ENCODE results near the gene ATP10A. TPM values are rescaled to one million over a fixed set of nuclear protein-coding genes. Genes with fewer than 3 reads are reported as not detected.

ATP10A gene
- polyA plus RNA-seq, 1 donor from 2014 or later = not detected

DNA sequence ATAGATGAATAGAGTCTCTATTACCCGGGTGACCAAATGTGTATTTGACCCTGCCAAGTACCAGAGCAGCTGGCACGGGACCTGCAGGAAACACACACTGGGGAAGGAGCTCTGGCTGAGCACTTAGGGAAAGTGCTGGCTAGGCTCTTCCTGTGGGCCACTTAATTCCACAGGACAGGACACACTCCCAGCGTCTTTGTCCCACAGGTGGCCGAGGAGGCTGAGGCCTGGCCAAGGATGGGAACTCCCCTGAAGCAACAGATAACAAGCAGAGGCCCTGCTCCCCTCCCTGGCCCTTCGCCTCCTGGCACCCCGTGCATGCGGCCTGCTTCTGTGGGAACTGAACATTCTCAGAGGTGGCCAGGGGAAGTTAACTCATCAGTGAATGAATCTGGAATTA lies 180.8 kb downstream of the ATP10A start:
- no peaks in the 10 kb centered on the region for H3K36me3 ChIP-seq (ENCODE audit: insufficient read depth, low read length)
- H3K4me2 ChIP-seq (ENCODE audit: low read length) = no peak overlapping the region
- no peaks in the 10 kb centered on the region for H3K79me2 ChIP-seq (replicated peaks; ENCODE audit: insufficient read depth, low read length)
- H2AFZ ChIP-seq (ENCODE audit: low read depth, low read length) = no peak overlapping the region
- H3K4me3 ChIP-seq (ENCODE audit: low read length) = no peak overlapping the region
- no peak overlapping the region for H3K9ac ChIP-seq (ENCODE audit: low read length)
- TF ChIP-seq SMC3 (conservative IDR thresholded peaks at IDR 0.05; ENCODE audit: poor library complexity) (no peak), EZH2 (IDR thresholded peaks at IDR 0.05; ENCODE audit: borderline replicate concordance, insufficient read depth, low read length, poor library complexity, severe bottlenecking) (no peak)
- TF ChIP-seq, protein P1, sequence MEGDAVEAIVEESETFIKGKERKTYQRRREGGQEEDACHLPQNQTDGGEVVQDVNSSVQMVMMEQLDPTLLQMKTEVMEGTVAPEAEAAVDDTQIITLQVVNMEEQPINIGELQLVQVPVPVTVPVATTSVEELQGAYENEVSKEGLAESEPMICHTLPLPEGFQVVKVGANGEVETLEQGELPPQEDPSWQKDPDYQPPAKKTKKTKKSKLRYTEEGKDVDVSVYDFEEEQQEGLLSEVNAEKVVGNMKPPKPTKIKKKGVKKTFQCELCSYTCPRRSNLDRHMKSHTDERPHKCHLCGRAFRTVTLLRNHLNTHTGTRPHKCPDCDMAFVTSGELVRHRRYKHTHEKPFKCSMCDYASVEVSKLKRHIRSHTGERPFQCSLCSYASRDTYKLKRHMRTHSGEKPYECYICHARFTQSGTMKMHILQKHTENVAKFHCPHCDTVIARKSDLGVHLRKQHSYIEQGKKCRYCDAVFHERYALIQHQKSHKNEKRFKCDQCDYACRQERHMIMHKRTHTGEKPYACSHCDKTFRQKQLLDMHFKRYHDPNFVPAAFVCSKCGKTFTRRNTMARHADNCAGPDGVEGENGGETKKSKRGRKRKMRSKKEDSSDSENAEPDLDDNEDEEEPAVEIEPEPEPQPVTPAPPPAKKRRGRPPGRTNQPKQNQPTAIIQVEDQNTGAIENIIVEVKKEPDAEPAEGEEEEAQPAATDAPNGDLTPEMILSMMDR (IDR thresholded peaks at IDR 0.05; ENCODE audit: poor library complexity, severe bottlenecking) = no peak
- H3K27me3 ChIP-seq (ENCODE audit: insufficient read depth, low read depth, low read length) = no peaks in the 10 kb centered on the region
- no peaks in the 10 kb centered on the region for H3F3A ChIP-seq (ENCODE audit: insufficient read depth, low read length, poor library complexity, severe bottlenecking)
- no peak overlapping the region for H3K27ac ChIP-seq (ENCODE audit: low read length)
- no peaks in the 10 kb centered on the region for H4K20me1 ChIP-seq (ENCODE audit: insufficient read depth)
- no peaks in the 10 kb centered on the region for H3K9me3 ChIP-seq (ENCODE audit: low read length)
- no peaks in the 10 kb centered on the region for H3K9me2 ChIP-seq (ENCODE audit: insufficient read depth, low read length)

DNA sequence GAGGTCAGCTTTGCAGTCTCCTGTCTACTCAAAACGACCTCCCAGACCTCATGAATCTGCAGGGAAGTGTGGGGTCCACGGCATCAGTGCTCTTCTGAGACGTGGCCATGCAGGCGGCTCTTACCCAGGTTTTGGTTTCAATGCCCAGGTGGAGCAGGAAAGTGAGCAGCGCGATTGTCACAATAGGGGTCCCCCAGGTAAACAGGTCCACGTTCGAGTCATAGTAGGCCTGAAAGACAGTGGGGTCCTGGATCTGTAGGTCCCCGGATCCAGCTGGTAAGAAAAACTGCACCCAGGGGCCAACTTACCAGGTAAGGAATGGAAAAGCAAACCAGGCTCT lies 182.5 kb downstream of the ATP10A start:
- no peak overlapping the region for H3K27ac ChIP-seq (ENCODE audit: low read length)
- TF ChIP-seq POLR2AphosphoS5 (IDR thresholded peaks at IDR 0.05) (no peak), EP300 (conservative IDR thresholded peaks at IDR 0.05; ENCODE audit: poor library complexity, severe bottlenecking) (no peak), RAD21 (conservative IDR thresholded peaks at IDR 0.05) (no peak), MXI1 (conservative IDR thresholded peaks at IDR 0.05; ENCODE audit: poor library complexity, severe bottlenecking) (no peak), SMC3 (conservative IDR thresholded peaks at IDR 0.05; ENCODE audit: poor library complexity) (no peak), TAF1 (IDR thresholded peaks at IDR 0.05; ENCODE audit: low read depth) (no peak), EZH2 (IDR thresholded peaks at IDR 0.05; ENCODE audit: borderline replicate concordance, insufficient read depth, low read length, poor library complexity, severe bottlenecking) (no peak)
- TF ChIP-seq, protein P1 (IDR thresholded peaks at IDR 0.05; ENCODE audit: poor library complexity, severe bottlenecking) = no peak
- TF ChIP-seq, protein P2, sequence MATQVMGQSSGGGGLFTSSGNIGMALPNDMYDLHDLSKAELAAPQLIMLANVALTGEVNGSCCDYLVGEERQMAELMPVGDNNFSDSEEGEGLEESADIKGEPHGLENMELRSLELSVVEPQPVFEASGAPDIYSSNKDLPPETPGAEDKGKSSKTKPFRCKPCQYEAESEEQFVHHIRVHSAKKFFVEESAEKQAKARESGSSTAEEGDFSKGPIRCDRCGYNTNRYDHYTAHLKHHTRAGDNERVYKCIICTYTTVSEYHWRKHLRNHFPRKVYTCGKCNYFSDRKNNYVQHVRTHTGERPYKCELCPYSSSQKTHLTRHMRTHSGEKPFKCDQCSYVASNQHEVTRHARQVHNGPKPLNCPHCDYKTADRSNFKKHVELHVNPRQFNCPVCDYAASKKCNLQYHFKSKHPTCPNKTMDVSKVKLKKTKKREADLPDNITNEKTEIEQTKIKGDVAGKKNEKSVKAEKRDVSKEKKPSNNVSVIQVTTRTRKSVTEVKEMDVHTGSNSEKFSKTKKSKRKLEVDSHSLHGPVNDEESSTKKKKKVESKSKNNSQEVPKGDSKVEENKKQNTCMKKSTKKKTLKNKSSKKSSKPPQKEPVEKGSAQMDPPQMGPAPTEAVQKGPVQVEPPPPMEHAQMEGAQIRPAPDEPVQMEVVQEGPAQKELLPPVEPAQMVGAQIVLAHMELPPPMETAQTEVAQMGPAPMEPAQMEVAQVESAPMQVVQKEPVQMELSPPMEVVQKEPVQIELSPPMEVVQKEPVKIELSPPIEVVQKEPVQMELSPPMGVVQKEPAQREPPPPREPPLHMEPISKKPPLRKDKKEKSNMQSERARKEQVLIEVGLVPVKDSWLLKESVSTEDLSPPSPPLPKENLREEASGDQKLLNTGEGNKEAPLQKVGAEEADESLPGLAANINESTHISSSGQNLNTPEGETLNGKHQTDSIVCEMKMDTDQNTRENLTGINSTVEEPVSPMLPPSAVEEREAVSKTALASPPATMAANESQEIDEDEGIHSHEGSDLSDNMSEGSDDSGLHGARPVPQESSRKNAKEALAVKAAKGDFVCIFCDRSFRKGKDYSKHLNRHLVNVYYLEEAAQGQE (IDR thresholded peaks at IDR 0.05; ENCODE audit: borderline replicate concordance) = no peak
- H3K9me2 ChIP-seq (ENCODE audit: insufficient read depth, low read length) = no peaks in the 10 kb centered on the region
- no peak overlapping the region for H3K4me3 ChIP-seq (ENCODE audit: low read length)
- H3K79me2 ChIP-seq (replicated peaks; ENCODE audit: insufficient read depth, low read length) = no peaks in the 10 kb centered on the region
- no peaks in the 10 kb centered on the region for H4K20me1 ChIP-seq (ENCODE audit: insufficient read depth)
- H3F3A ChIP-seq (ENCODE audit: insufficient read depth, low read length, poor library complexity, severe bottlenecking) = no peaks in the 10 kb centered on the region
- no peaks in the 10 kb centered on the region for H3K9me3 ChIP-seq (ENCODE audit: low read length)
- no peak overlapping the region for H3K9ac ChIP-seq (ENCODE audit: low read length)
- H2AFZ ChIP-seq (ENCODE audit: low read depth, low read length) = no peak overlapping the region
- H3K4me2 ChIP-seq (ENCODE audit: low read length) = no peak overlapping the region
- H3K36me3 ChIP-seq (ENCODE audit: insufficient read depth, low read length) = no peaks in the 10 kb centered on the region
- no peaks in the 10 kb centered on the region for H3K27me3 ChIP-seq (ENCODE audit: insufficient read depth, low read depth, low read length)

All from neural cell (in vitro differentiated cells).